ENCODE results near the gene CACNA1H.

Gene CACNA1H

GRCh38 chr16:1210461-1210860 is 57.6 kb downstream of the CACNA1H start:
- no peaks in the 10 kb centered on the region for H3K36me3 ChIP-seq (ENCODE audit: insufficient read depth)
- TF ChIP-seq CTCF (conservative IDR thresholded peaks at IDR 0.05; ENCODE audit: low read depth, low read length) = no peak
- no peaks in the 10 kb centered on the region for H4K20me1 ChIP-seq (ENCODE audit: insufficient read depth)
- no peak overlapping the region for H3K4me3 ChIP-seq (IDR thresholded peaks at IDR 0.05; ENCODE audit: insufficient read depth, low read depth, low read length)
- H3K27ac ChIP-seq = no peak overlapping the region
- no peaks in the 10 kb centered on the region for H3K79me2 ChIP-seq (ENCODE audit: insufficient read depth, low read depth)
- no peak overlapping the region for H3K4me2 ChIP-seq
- no peak overlapping the region for H3K9ac ChIP-seq
- H3K4me1 ChIP-seq (ENCODE audit: low read depth, poor library complexity, severe bottlenecking) = no peaks in the 10 kb centered on the region
- H2AFZ ChIP-seq (ENCODE audit: low read depth) = no peak overlapping the region
- H3K27me3 ChIP-seq (ENCODE audit: insufficient read depth, low read depth) = peaks cover 94% of the 10 kb centered on the region

- TF ChIP-seq CTCF (conservative IDR thresholded peaks at IDR 0.05; ENCODE audit: low read depth, low read length) = no peak
- Histone ChIP-seq H3K79me2 (ENCODE audit: insufficient read depth, low read depth) (no peaks in the 10 kb centered on the region), H3K4me1 (ENCODE audit: low read depth, poor library complexity, severe bottlenecking) (no peaks in the 10 kb centered on the region), H3K4me2 (no peak overlapping the region), H3K4me3 (IDR thresholded peaks at IDR 0.05; ENCODE audit: insufficient read depth, low read depth, low read length) (no peak overlapping the region), H4K20me1 (ENCODE audit: insufficient read depth) (no peaks in the 10 kb centered on the region), H3K27me3 (ENCODE audit: insufficient read depth, low read depth) (peaks cover 94% of the 10 kb centered on the region), H3K9ac (no peak overlapping the region), H2AFZ (ENCODE audit: low read depth) (no peak overlapping the region), H3K27ac (no peak overlapping the region), H3K36me3 (ENCODE audit: insufficient read depth) (no peaks in the 10 kb centered on the region)
Observed at GRCh38 chr16:1211451-1212268, 58.8 kb downstream of the CACNA1H start.

GRCh38 chr16:1212616-1213194 is 59.8 kb downstream of the CACNA1H start:
- H3K4me2 ChIP-seq = no peak overlapping the region
- no peaks in the 10 kb centered on the region for H3K79me2 ChIP-seq (ENCODE audit: insufficient read depth, low read depth)
- no peaks in the 10 kb centered on the region for H3K36me3 ChIP-seq (ENCODE audit: insufficient read depth)
- H3K4me1 ChIP-seq (ENCODE audit: low read depth, poor library complexity, severe bottlenecking) = no peaks in the 10 kb centered on the region
- no peak overlapping the region for H3K9ac ChIP-seq
- TF ChIP-seq CTCF (conservative IDR thresholded peaks at IDR 0.05; ENCODE audit: low read depth, low read length) = no peak
- H4K20me1 ChIP-seq (ENCODE audit: insufficient read depth) = no peaks in the 10 kb centered on the region
- H3K27me3 ChIP-seq (ENCODE audit: insufficient read depth, low read depth) = peaks cover 96% of the 10 kb centered on the region
- no peak overlapping the region for H2AFZ ChIP-seq (ENCODE audit: low read depth)
- H3K27ac ChIP-seq = no peak overlapping the region
- no peak overlapping the region for H3K4me3 ChIP-seq (IDR thresholded peaks at IDR 0.05; ENCODE audit: insufficient read depth, low read depth, low read length)

- H3K4me2 ChIP-seq = no peak overlapping the region
- no peaks in the 10 kb centered on the region for H3K79me2 ChIP-seq (ENCODE audit: insufficient read depth, low read depth)
- no peaks in the 10 kb centered on the region for H4K20me1 ChIP-seq (ENCODE audit: insufficient read depth)
- peaks cover 96% of the 10 kb centered on the region for H3K27me3 ChIP-seq (ENCODE audit: insufficient read depth, low read depth)
- no peaks in the 10 kb centered on the region for H3K4me1 ChIP-seq (ENCODE audit: low read depth, poor library complexity, severe bottlenecking)
- no peak for TF ChIP-seq CTCF (conservative IDR thresholded peaks at IDR 0.05; ENCODE audit: low read depth, low read length)
- H3K27ac ChIP-seq = no peak overlapping the region
- no peaks in the 10 kb centered on the region for H3K36me3 ChIP-seq (ENCODE audit: insufficient read depth)
- H3K9ac ChIP-seq = no peak overlapping the region
- no peak overlapping the region for H2AFZ ChIP-seq (ENCODE audit: low read depth)
- no peak overlapping the region for H3K4me3 ChIP-seq (IDR thresholded peaks at IDR 0.05; ENCODE audit: insufficient read depth, low read depth, low read length)
Observed at GRCh38 chr16:1213231-1213630, 60.3 kb downstream of the CACNA1H start.
